SK-N-SH (cell line): ENCODE measurements around the gene CACNA1H. TPM values are rescaled to one million over a fixed set of nuclear protein-coding genes. Genes with fewer than 3 reads are reported as not detected.

ENCODE experiments used
- CTCF ChIA-PET: fragments of 300-600, 350-600 bp; formaldehyde crosslinking; extraction: SDS; loops from one replicate; lab custom pipeline; 2021; lab: Yijun Ruan, JAX
- POLR2A ChIA-PET: fragments of 350-600 bp; sonication (Branson Sonifier 250); formaldehyde crosslinking; extraction: SDS; loops from one replicate; lab custom pipeline; 2020; ENCODE audit warnings: antibody characterized with exemption, inconsistent platforms; lab: Yijun Ruan, JAX
- DNase-seq: peaks from one replicate; pipeline ENCODE4 v3.0.0; 2012
- H2AFZ ChIP-seq: fragments of 200-600 bp; sonication (generic); 2 replicates; pipeline ENCODE4 v1.8.1; 2016; ENCODE audit warnings: antibody characterized with exemption, mild to moderate bottlenecking, low read depth
- H3F3A ChIP-seq: fragments of 200-600 bp; sonication (generic); replicated peaks from 2 replicates; pipeline ENCODE3; 2016; ENCODE audit warnings: antibody characterized with exemption, mild to moderate bottlenecking; ENCODE audit not compliant: insufficient read depth
- H3K27ac ChIP-seq, 2 experiments: fragments of 200-500 bp in 1 of 2; fragments of 200-600 bp in 1 of 2; sonication (Bioruptor generic) in 1 of 2; sonication (generic), shearing (Covaris generic) in 1 of 2; 2 replicates each; pipeline versions ENCODE4 v1.5.1 to v1.6.1; 2014 to 2016; ENCODE audit warnings: low read depth in 2 of 2, inconsistent platforms in 1 of 2, low read length in 1 of 2, mild to moderate bottlenecking in 1 of 2, mixed read lengths in 1 of 2
- H3K27me3 ChIP-seq: fragments of 200-600 bp; sonication (generic), shearing (Covaris generic); 2 replicates; pipeline ENCODE4 v1.6.1; 2016; ENCODE audit warnings: mixed run types; ENCODE audit not compliant: insufficient read depth
- H3K36me3 ChIP-seq, 2 experiments: fragments of 200-500 bp in 1 of 2; fragments of 200-600 bp in 1 of 2; sonication (Bioruptor generic) in 1 of 2; sonication (generic) in 1 of 2; replicated peaks in 1 of 2; 2 replicates each; pipeline versions ENCODE3 to v1.5.1; 2014 to 2016; ENCODE audit warnings: low read length in 1 of 2, mild to moderate bottlenecking in 1 of 2; ENCODE audit not compliant: insufficient read depth in 2 of 2, control insufficient read depth in 1 of 2
- H3K4me1 ChIP-seq, 2 experiments: fragments of 200-500 bp in 1 of 2; fragments of 200-600 bp in 1 of 2; sonication (Bioruptor generic) in 1 of 2; sonication (generic), shearing (Covaris generic) in 1 of 2; 2 replicates each; pipeline versions ENCODE4 v1.5.1 to v1.6.1; 2014 to 2016; ENCODE audit warnings: low read depth in 1 of 2, low read length in 1 of 2, mixed run types in 1 of 2; ENCODE audit not compliant: insufficient read depth in 2 of 2, control insufficient read depth in 1 of 2
- H3K4me2 ChIP-seq: fragments of 200-600 bp; sonication (generic), shearing (Covaris generic); 2 replicates; pipeline ENCODE4 v1.6.1; 2017; ENCODE audit warnings: mixed run types
- H3K4me3 ChIP-seq, 2 experiments: fragments of 200-500 bp in 1 of 2; fragments of 200-600 bp in 1 of 2; sonication (Bioruptor generic) in 1 of 2; sonication (generic), shearing (Covaris generic) in 1 of 2; 2 replicates each; pipeline versions ENCODE4 v1.5.1 to v1.8.1; 2014 to 2016; ENCODE audit warnings: low read depth in 2 of 2, inconsistent platforms in 1 of 2, low read length in 1 of 2, mild to moderate bottlenecking in 1 of 2, mixed read lengths in 1 of 2, moderate library complexity in 1 of 2
- H3K79me2 ChIP-seq: fragments of 200-600 bp; sonication (generic); 2 replicates; pipeline ENCODE4 v1.8.1; 2017; ENCODE audit warnings: mild to moderate bottlenecking; ENCODE audit not compliant: insufficient read depth
- H3K9ac ChIP-seq: fragments of 200-600 bp; sonication (generic); 2 replicates; pipeline ENCODE4 v1.6.1; 2017; ENCODE audit warnings: mixed run types
- H3K9me2 ChIP-seq: fragments of 200-600 bp; sonication (generic); 2 replicates; pipeline ENCODE4 v1.6.1; 2017; ENCODE audit warnings: mixed run types
- H3K9me3 ChIP-seq: fragments of 200-600 bp; sonication (generic); 2 replicates; pipeline ENCODE4 v1.6.1; 2017; ENCODE audit warnings: mixed run types, mild to moderate bottlenecking, moderate library complexity
- H4K20me1 ChIP-seq: fragments of 200-600 bp; sonication (generic); 2 replicates; pipeline ENCODE4 v1.6.1; 2017; ENCODE audit warnings: mild to moderate bottlenecking, mixed run types; ENCODE audit not compliant: insufficient read depth
- CHD2 ChIP-seq: fragments of 150-350 bp; IDR thresholded peaks from 2 replicates; pipeline ENCODE4 v1.6.1; 2018; ENCODE audit warnings: low read length; ENCODE audit not compliant: partially characterized antibody
- ELF1 ChIP-seq: IDR thresholded peaks from 2 replicates; pipeline ENCODE4 v1.4.0; 2012
- EP300 ChIP-seq, 2 experiments: IDR thresholded peaks; 2 replicates each; pipeline versions ENCODE4 v1.4.0 to v1.6.1; 2012; ENCODE audit warnings: borderline replicate concordance in 1 of 2, low read depth in 1 of 2, low read length in 1 of 2
- EZH2phosphoT487 ChIP-seq: fragments of 200-600 bp; sonication (generic); IDR thresholded peaks from 2 replicates; pipeline ENCODE4 v1.6.1; 2017; ENCODE audit warnings: low read depth, mixed run types, mild to moderate bottlenecking, antibody characterized with exemption, moderate library complexity, borderline replicate concordance
- FOXJ3 ChIP-seq: sonication (generic); formaldehyde crosslinking; IDR thresholded peaks from 2 replicates; pipeline ENCODE4 v1.5.1; 2020; ENCODE audit warnings: mild to moderate bottlenecking, missing genetic modification reagents
- FOXM1 ChIP-seq: IDR thresholded peaks from 2 replicates; pipeline ENCODE4 v1.4.0; 2012; ENCODE audit warnings: low read depth, mild to moderate bottlenecking
- GABPA ChIP-seq: IDR thresholded peaks from 2 replicates; pipeline ENCODE4 v1.4.0; 2012; ENCODE audit warnings: low read depth, mild to moderate bottlenecking
- GATA2 ChIP-seq: sonication (generic); formaldehyde crosslinking; IDR thresholded peaks from 2 replicates; pipeline ENCODE4 v1.5.0; 2020; ENCODE audit warnings: mild to moderate bottlenecking, missing genetic modification reagents
- MEF2A ChIP-seq: IDR thresholded peaks from 2 replicates; pipeline ENCODE4 v1.4.0; 2012; ENCODE audit warnings: low read depth, borderline replicate concordance
- MXI1 ChIP-seq: IDR thresholded peaks from 2 replicates; pipeline ENCODE4 v1.6.1; 2012; ENCODE audit warnings: mild to moderate bottlenecking, low read depth, low read length, improper control_type of control experiment
- RAD21 ChIP-seq: IDR thresholded peaks from 2 replicates; pipeline ENCODE4 v1.6.1; 2012; ENCODE audit warnings: mild to moderate bottlenecking, low read length
- RFX5 ChIP-seq: IDR thresholded peaks from 2 replicates; pipeline ENCODE4 v1.6.1; 2012; ENCODE audit warnings: mild to moderate bottlenecking, improper control_type of control experiment, low read length
- RXRA ChIP-seq: IDR thresholded peaks from 2 replicates; pipeline ENCODE4 v1.4.0; 2012; ENCODE audit warnings: low read depth, mild to moderate bottlenecking, borderline replicate concordance
- SIN3A ChIP-seq: IDR thresholded peaks from 2 replicates; pipeline ENCODE4 v1.6.1; 2012; ENCODE audit warnings: low read depth, mild to moderate bottlenecking, low read length, moderate library complexity, borderline replicate concordance
- SMC3 ChIP-seq: IDR thresholded peaks from 2 replicates; pipeline ENCODE4 v1.6.1; 2012; ENCODE audit warnings: low read depth, low read length, improper control_type of control experiment
- TAF1 ChIP-seq: IDR thresholded peaks from 2 replicates; pipeline ENCODE4 v1.6.1; 2012; ENCODE audit warnings: low read depth, mild to moderate bottlenecking, low read length, moderate library complexity, borderline replicate concordance
- WGBS: methylation state at CpG from one replicate; pipeline ENCODE4 v1.1.6; 2017; ENCODE audit warnings: low lambda C conversion rate; 5-methylcytosine and 5-hydroxymethylcytosine counted together
- polyA plus RNA-seq, 3 experiments: library from polyadenylated mRNA; depleted of rRNA; stranded (reverse); fragments of >200 nt; gene quantifications; 2 replicates each; pipeline ENCODE4 v1.2.3, GENCODE V29; 2012
- TF ChIP-seq, protein P1 (sequence below): IDR thresholded peaks from 2 replicates; pipeline ENCODE4 v1.4.0; 2012; ENCODE audit warnings: low read depth, borderline replicate concordance
- TF ChIP-seq, protein P2 (sequence below): IDR thresholded peaks from 2 replicates; pipeline ENCODE4 v1.4.0; 2012; ENCODE audit warnings: low read depth, borderline replicate concordance
- TF ChIP-seq, protein P3 (sequence below): IDR thresholded peaks from 2 replicates; pipeline ENCODE4; 2012
- TF ChIP-seq, protein P4 (sequence below): IDR thresholded peaks from 2 replicates; pipeline ENCODE4 v1.6.1; 2012; ENCODE audit warnings: mild to moderate bottlenecking, low read depth, low read length, moderate library complexity

Gene CACNA1H
- polyA plus RNA-seq, 1 of the 3 experiments (the other 2 are of a cell fraction), result not detected

DNA sequence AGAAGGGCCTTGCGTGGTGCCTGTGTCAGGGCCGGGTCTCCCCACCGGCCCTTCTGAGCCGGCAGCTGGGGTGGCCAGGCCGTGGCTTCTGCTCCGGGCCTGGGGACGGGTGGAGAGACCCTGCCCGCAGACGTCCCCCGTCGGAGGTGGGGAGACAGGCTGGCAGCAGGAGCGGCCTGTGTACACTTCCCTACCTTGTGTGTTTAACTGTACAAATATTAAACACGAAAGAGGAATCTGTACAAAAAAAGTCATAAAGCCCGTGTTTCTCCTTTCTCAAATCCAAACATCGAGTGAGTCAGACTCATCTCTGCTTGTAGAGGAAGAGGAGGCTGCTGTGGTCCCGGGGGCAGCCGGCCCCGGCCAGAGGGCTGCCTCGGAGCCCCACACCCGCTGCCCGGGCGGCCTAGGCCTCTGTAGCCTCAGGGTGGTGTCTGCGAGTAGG, 2.0 kb downstream of the CACNA1H start:
- Histone ChIP-seq H3K79me2 (no peaks in the 10 kb centered on the region), H2AFZ (no peak overlapping the region), H3K9me3 (no peaks in the 10 kb centered on the region), H3K27me3 (peaks cover 83% of the 10 kb centered on the region), H3K4me3 (no peak overlapping the region), H3K4me1 (no peaks in the 10 kb centered on the region; a peak in 1 of 4 replicates), H3K27ac (no peak overlapping the region), H3F3A (peaks cover 9% of the 10 kb centered on the region), H3K9ac (no peak overlapping the region), H3K9me2 (no peaks in the 10 kb centered on the region), H3K4me2 (no peak overlapping the region), H4K20me1 (peaks cover 18% of the 10 kb centered on the region; the same call in 1 of the 2 replicates), H3K36me3 (no peaks in the 10 kb centered on the region)
- POLR2A ChIA-PET, result no interaction called here
- TF ChIP-seq TAF1, result no peak
- no peak for TF ChIP-seq MXI1
- no peak for TF ChIP-seq FOXJ3 (CRISPR knock-in tag)
- TF ChIP-seq EZH2phosphoT487, result no peak
- no peak for TF ChIP-seq GABPA
- TF ChIP-seq, protein P1, sequence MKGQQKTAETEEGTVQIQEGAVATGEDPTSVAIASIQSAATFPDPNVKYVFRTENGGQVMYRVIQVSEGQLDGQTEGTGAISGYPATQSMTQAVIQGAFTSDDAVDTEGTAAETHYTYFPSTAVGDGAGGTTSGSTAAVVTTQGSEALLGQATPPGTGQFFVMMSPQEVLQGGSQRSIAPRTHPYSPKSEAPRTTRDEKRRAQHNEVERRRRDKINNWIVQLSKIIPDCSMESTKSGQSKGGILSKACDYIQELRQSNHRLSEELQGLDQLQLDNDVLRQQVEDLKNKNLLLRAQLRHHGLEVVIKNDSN, result no peak
- TF ChIP-seq, protein P2, sequence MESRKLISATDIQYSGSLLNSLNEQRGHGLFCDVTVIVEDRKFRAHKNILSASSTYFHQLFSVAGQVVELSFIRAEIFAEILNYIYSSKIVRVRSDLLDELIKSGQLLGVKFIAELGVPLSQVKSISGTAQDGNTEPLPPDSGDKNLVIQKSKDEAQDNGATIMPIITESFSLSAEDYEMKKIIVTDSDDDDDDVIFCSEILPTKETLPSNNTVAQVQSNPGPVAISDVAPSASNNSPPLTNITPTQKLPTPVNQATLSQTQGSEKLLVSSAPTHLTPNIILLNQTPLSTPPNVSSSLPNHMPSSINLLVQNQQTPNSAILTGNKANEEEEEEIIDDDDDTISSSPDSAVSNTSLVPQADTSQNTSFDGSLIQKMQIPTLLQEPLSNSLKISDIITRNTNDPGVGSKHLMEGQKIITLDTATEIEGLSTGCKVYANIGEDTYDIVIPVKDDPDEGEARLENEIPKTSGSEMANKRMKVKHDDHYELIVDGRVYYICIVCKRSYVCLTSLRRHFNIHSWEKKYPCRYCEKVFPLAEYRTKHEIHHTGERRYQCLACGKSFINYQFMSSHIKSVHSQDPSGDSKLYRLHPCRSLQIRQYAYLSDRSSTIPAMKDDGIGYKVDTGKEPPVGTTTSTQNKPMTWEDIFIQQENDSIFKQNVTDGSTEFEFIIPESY, result no peak
- TF ChIP-seq EP300 (IDR thresholded peaks at IDR 0.05; ENCODE audit: borderline replicate concordance in 1 of 2, low read depth in 1 of 2, low read length in 1 of 2), result no peak
- no peak for TF ChIP-seq SIN3A
- TF ChIP-seq RFX5, result no peak
- TF ChIP-seq GATA2 (CRISPR knock-in tag), result no peak
- no peak for TF ChIP-seq FOXM1
- TF ChIP-seq MEF2A, result no peak
- no peak for TF ChIP-seq RXRA
- TF ChIP-seq, protein P3, sequence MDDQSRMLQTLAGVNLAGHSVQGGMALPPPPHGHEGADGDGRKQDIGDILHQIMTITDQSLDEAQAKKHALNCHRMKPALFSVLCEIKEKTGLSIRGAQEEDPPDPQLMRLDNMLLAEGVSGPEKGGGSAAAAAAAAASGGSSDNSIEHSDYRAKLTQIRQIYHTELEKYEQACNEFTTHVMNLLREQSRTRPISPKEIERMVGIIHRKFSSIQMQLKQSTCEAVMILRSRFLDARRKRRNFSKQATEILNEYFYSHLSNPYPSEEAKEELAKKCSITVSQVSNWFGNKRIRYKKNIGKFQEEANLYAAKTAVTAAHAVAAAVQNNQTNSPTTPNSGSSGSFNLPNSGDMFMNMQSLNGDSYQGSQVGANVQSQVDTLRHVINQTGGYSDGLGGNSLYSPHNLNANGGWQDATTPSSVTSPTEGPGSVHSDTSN, result no peak
- TF ChIP-seq SMC3, result no peak
- no peak for TF ChIP-seq ELF1
- no peak for TF ChIP-seq CHD2
- TF ChIP-seq, protein P4, sequence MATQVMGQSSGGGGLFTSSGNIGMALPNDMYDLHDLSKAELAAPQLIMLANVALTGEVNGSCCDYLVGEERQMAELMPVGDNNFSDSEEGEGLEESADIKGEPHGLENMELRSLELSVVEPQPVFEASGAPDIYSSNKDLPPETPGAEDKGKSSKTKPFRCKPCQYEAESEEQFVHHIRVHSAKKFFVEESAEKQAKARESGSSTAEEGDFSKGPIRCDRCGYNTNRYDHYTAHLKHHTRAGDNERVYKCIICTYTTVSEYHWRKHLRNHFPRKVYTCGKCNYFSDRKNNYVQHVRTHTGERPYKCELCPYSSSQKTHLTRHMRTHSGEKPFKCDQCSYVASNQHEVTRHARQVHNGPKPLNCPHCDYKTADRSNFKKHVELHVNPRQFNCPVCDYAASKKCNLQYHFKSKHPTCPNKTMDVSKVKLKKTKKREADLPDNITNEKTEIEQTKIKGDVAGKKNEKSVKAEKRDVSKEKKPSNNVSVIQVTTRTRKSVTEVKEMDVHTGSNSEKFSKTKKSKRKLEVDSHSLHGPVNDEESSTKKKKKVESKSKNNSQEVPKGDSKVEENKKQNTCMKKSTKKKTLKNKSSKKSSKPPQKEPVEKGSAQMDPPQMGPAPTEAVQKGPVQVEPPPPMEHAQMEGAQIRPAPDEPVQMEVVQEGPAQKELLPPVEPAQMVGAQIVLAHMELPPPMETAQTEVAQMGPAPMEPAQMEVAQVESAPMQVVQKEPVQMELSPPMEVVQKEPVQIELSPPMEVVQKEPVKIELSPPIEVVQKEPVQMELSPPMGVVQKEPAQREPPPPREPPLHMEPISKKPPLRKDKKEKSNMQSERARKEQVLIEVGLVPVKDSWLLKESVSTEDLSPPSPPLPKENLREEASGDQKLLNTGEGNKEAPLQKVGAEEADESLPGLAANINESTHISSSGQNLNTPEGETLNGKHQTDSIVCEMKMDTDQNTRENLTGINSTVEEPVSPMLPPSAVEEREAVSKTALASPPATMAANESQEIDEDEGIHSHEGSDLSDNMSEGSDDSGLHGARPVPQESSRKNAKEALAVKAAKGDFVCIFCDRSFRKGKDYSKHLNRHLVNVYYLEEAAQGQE, result no peak
- TF ChIP-seq RAD21, result no peak
- WGBS, result 30% methylated on average over 21 of the region's 23 CpGs
- DNase-seq, result no peak
- CTCF ChIA-PET, result no interaction called here
